ENCODE results near the gene RAD51.

- TF ChIP-seq CTCF (IDR thresholded peaks at IDR 0.05 in 2 of 3, conservative IDR thresholded peaks at IDR 0.05 in 1 of 3; ENCODE audit: borderline replicate concordance in 1 of 3, insufficient read depth in 1 of 3, low read depth in 2 of 3, low read length in 2 of 3) (peak in 2 of 3 experiments; percentile 3 to 15; a peak in 1 of 6 replicates), SP1 (IDR thresholded peaks at IDR 0.05; ENCODE audit: low read depth) (no peak), REST (IDR thresholded peaks at IDR 0.05; ENCODE audit: low read depth) (no peak), EZH2 (IDR thresholded peaks at IDR 0.05) (no peak), POLR2A (IDR thresholded peaks at IDR 0.05; ENCODE audit: borderline replicate concordance, extremely low read depth, insufficient read depth, insufficient read length) (no peak), POLR2AphosphoS5 (IDR thresholded peaks at IDR 0.05; ENCODE audit: low read depth, low read length) (no peak), EZH2phosphoT487 (IDR thresholded peaks at IDR 0.05; ENCODE audit: borderline replicate concordance) (no peak), TCF7L2 (IDR thresholded peaks at IDR 0.05; ENCODE audit: borderline replicate concordance, extremely low read depth, insufficient read depth, insufficient read length) (no peak), EGR1 (IDR thresholded peaks at IDR 0.05; ENCODE audit: low read depth) (no peak), SIN3A (IDR thresholded peaks at IDR 0.05; ENCODE audit: low read depth) (no peak), FOSL1 (IDR thresholded peaks at IDR 0.05; ENCODE audit: low read depth) (no peak), SRF (IDR thresholded peaks at IDR 0.05; ENCODE audit: low read depth) (no peak), ATF3 (IDR thresholded peaks at IDR 0.05) (no peak)
These were observed 49.2 kb downstream of the RAD51 start for GRCh38 chr15:40743921-40744814.

Data from HCT116 (cell line).